HG03469 (cell line): ENCODE measurements around the gene COQ6.
A peak's percentile ranks its signal among the peaks of the same experiment; 100 is the strongest.
"Not testable (repeated sequence)": the region's sequence is repeated elsewhere in the genome, so short reads cannot be mapped to it uniquely, and the experiment has no call there.

ENCODE experiments used
- ATAC-seq: cut with Tn5 transposase; IDR thresholded peaks from one replicate; pipeline ENCODE4 v1.9.1; 2021; ENCODE audit warnings: mild to moderate bottlenecking, moderate library complexity, moderate number of reproducible peaks; ENCODE audit not compliant: unreplicated experiment

Gene COQ6

GRCh38 chr14:73949752-73950734, at the start of gene COQ6, which contains the start of gene FAM161B:
COQ6 (plus strand) TSS chr14:73950302; CDS start chr14:73950333, 31 bp downstream.
FAM161B (minus strand) TSS chr14:73950094; CDS start chr14:73950026, 68 bp downstream.
- peak; percentile 83 for ATAC-seq

DNA sequence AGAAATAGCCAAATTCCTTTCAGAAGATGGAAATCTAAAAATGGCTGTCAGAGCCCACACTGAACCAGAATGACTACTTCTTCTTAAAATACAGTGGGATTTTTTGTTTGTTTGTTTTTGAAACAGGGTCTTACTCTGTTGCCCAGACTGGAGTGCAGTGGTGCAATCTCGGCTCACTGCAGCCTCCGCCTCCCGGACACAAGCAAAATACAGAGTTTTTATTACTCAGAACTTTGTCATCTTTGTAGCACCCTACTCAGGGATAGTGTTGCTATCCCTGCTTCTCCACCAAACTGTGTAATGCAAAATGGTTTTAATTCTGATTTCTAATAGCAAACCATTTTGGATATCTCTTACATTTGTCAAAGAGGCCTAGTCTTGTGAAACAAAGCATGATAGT, 47.1 kb upstream of the COQ6 start:
- ATAC-seq = no peak

DNA sequence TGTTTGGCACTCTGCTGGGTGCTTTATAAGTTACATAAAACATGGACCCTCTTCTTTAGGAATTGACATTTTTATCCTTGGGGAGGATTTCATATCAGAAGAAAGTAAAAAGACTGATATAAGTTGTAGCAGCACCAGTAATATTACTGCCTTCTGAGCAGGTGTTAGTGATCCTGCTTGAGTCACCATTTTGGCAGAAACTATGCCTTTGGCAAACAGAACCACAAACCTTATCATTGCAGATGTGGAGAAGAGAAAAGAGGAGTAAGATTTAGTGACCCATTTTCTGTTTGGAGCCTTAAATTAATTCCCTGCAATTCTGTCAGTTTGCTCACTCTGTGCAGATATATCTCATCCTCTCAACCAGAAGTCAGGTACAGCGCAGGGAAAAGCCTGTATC, 40.4 kb upstream of the COQ6 start:
- no peak for ATAC-seq

DNA sequence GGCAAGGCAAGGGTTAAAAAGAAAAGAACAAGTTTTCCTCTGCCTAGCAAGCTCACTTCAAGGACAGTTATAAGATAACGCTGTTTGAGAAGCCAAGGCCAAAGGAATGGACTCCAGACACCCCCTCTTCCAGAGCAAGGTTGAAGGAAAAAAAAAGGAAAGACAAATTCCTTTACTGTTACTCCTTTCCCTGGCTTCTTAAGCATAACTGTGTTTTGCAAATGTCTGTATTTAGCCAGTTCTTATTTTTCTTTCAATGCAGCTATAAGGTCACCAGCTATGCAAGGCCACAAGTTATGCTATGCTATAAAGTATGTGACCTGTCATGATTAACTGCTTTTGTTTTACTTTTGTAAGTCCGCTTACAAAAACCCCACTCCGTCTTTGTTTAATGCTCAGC, 36.8 kb upstream of the COQ6 start:
- no peak for ATAC-seq

DNA sequence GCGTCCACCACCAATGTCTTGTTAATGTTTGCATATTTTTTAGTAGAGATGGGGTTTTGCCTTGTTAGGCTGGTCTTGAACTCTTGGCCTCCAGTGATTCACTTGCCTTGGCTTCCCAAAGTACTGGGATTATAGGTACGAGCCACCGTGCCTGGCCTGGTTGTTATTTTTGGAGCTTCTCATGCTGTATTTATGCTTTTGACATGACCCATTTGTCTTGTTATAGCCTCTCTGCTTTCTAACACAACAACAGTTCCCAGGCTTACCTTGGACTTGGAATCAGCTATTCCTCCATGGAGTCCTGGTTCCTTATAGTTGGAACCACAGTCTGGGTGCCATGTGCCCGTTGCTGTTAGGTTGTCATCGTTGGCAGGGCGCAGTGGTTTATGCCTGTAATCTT, 33.8 kb upstream of the COQ6 start:
- no peak for ATAC-seq

DNA sequence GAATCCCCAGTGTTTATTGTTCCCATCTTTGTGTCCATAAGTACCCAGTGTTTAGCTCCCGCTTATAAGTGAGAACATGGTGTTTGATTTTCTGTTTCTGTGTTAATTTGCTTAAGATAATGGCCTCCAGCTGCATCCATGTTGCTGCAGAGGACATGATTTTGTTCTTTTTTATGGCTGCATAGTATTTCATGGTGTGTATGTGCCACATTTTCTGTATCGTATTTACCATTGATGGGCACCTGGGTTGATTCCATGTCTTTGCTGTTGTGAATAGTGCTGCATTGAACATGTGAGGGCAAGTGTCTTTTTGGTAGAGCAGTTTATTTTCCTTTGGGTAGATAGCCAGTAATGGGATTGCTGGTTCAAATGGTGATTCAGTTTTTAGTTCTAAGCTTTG, 30.6 kb upstream of the COQ6 start:
- ATAC-seq = not testable (repeated sequence)

DNA sequence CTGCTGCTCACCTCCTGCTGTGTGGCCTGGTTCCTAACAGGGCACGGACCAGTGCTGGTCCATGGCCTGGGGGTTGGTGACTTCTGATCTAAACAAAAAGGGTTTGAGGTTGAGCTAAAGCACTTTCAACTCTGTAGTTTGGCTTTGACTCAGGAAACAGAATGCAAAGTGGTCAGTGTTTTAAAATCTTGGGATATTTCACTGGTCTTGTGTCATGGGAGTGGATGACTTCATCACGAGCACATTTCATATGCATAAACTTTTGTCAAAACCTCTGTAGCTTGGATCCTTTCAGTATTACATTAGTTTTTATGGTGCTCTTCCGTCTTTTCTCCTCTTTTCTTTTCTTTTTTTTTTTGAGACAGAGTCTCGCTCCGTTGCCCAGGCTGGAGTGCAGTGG, 25.8 kb upstream of the COQ6 start:
- ATAC-seq = no peak

DNA sequence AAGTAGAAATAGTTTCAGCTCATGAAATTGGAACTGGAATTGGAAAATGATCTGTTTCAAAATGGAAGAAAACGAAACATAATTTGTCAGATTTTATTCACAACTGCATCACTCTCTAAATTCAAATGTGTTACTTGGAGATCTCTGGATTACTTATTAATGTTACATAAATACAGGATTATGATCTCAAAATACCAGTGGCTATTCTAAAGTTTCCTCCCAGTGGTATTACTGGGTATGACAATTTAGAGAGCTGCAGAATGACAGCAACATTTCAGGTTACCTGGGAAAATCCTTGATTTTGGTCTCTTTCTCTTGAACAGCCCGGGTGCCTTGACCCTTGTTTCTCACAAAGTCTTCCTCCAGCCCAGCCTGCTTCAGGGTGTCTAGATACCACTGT, 14.4 kb upstream of the COQ6 start:
- ATAC-seq = no peak

GRCh38 chr14:73936548-73936947, 13.6 kb upstream of the COQ6 start:
- no peak for ATAC-seq

- no peak for ATAC-seq
These were observed 13.1 kb upstream of the COQ6 start for GRCh38 chr14:73937012-73937411.

DNA sequence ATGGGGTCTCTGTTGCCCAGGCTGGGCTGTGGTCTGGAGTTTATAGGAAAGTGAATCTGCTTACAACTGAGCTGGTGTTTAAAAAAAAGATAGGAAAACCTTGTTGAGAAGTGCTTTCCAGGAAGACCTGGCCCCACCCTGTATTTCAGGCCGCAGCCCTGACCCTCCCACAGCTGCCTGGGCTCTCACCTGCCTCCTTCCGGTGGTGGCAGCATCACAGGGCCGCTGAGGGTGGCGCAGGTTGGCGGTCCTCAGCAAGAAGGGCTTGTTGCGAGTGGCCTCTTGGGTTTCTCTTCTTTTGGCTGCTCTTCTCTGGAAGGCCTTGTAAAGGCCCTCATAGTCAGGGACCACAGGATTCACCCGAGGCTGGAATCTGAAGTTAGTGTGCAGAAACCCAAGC, 7.9 kb upstream of the COQ6 start:
- ATAC-seq = no peak

- no peak for ATAC-seq
These were observed 7.0 kb upstream of the COQ6 start for GRCh38 chr14:73943083-73943482.

- ATAC-seq = no peak
These were observed 5.5 kb upstream of the COQ6 start for GRCh38 chr14:73944432-73945158.

DNA sequence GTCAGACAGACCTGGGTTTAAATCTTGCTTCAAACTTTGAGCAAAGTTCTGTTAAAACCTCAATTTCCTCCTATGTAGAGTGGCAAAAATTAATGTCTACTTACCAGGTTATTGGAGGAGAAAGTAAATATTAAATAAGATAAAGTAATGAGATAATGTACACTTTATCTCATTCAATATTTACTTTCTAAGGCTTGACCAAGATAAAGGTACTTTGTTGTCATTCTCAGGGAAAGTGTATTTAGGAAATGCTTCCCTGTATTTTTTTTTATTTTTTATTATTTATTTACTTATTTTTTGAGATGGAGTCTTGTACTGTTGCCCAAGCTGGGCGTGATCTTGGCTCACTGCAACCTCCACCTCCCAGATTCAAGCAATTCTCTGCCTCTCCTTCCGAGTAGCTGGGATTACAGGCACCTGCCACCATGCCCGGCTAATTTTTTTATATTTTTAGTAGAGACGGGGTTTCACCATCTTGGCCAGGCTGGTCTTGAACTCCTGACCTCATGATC, 4.9 kb upstream of the COQ6 start:
- no peak for ATAC-seq

DNA sequence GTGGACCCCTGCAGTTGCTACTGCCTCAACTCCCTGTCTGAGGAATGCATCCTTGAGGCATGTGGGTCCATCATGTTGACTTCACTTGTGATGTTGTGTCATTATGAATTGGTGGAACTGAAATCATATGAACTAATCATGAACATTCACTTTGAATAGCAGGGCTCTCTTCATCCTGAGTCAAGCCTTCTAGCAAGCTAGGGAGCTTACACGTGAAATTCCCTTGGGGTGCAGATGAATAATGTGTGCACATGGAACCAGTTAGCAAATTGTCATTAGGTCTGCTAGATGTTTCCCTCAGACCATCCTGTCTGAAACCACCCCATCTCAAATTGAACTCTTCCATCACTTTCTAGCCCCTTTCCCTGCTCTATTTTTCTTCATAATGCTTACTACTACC, 3.6 kb downstream of the COQ6 start:
- no peak for ATAC-seq

DNA sequence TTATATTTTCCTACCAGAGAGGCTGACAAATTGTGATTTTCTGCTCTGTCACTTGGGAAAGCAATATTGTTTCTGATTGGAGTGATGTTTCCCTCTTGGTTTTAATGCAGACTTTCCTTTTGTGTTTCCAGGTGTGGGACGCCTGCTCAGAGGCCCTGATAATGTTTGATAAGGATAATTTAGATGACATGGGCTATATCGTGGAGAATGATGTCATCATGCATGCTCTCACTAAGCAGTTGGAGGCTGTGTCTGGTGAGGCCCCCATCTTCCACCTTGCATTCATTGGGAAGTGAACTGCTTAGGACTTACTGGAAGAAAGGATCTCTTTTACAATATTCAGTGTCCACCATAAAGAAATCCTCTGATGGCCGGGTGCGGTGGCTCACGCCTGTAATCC, 5.6 kb downstream of the COQ6 start:
- no peak for ATAC-seq

DNA sequence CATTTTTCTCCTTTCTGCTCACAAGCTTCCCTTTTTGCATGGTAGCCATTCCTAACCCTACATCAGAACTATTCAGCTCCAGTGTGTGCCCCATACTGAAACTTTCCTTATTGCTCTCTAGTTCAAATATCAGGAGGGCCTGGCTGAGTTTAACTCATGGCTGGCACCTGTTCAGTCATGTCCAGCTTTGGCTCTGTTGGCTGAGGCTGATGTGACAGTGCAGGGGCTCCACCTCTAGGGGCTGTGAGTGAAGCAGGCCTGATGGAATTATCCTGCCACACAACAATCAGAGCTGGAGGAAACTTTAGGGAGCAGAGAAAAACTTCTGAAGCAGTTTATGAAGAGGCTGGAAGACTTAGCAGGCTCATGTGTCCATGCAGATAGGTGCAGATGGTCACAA, 8.5 kb downstream of the COQ6 start:
- ATAC-seq = no peak

DNA sequence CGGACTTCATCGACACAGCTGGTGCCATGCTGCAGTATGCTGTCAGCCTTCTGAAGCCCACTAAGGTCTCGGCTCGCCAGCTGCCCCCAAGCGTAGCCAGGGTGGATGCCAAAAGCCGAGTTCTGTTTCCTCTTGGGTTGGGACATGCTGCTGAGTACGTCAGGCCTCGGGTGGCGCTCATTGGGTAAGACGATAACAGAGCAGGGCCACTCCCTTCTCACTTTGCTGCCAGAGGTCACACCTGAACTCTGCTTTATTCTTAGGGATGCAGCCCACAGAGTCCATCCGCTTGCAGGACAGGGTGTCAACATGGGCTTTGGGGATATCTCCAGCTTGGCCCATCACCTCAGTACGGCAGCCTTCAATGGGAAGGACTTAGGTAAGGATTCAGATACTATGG, 11.1 kb downstream of the COQ6 start:
- no peak for ATAC-seq

GRCh38 chr14:73965216-73965615, 15.1 kb downstream of the COQ6 start:
- ATAC-seq = no peak

DNA sequence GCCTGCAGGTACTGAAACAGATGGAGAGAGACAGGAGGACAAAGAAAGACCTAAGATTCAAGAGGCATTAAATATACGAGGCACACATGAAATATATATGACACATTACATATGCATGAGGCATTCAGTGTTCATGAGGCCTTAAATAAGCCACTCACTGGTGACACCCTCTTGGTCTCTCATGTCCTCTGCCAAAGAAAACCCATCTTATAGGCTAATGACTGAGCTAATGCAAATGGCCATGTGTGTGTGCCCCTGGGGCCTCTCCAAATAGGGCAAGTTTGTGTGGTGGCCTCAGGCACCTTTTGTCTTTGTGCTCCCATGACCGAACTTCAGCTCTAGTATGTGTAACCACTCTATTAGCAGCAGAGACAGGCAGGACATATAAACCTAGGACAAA, 18.8 kb downstream of the COQ6 start:
- no peak for ATAC-seq

GRCh38 chr14:73973497-73973896, 23.4 kb downstream of the COQ6 start:
- no peak for ATAC-seq

DNA sequence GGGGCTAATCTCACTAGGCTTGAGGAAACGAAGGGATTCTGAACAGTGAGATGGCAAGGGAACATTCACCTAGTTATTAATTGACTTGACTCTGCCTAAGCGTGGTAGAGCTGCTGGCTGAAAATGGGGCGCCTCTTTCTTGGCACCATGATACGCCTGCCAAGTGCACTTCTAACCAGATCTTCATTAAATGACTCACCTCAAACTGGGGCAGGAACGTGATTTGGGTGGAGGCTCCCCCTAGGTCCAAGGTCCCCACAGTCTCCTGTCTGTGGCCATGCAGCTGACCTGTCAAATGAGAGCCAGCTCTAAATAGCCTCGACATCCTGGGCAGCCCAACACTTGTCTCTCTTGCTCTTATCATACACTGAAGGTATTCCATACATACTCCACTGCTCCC, 26.0 kb downstream of the COQ6 start:
- ATAC-seq = no peak
